Adrenal gland (tissue), 5 donors: ENCODE measurements around the gene TEAD1.

Experiments
- POLR2A ChIP-seq, 2 donors: fragments of 450-650 bp; IDR thresholded peaks; one replicate each; pipeline ENCODE4 v1.6.1; 2017; ENCODE audit warnings: antibody characterized with exemption in 2 of 2, mild to moderate bottlenecking in 2 of 2, moderate library complexity in 1 of 2
- TF ChIP-seq, protein P1 (sequence below), 6 experiments: fragments of 450-650 bp in 4 of 6; fragments of 200-600 bp in 2 of 6; sonication (generic) in 1 of 6; IDR thresholded peaks; 1 replicate in 5 of 6; 2 replicates in 1 of 6; pipeline versions ENCODE4 v1.5.1 to v1.8.0; 2016 to 2021; ENCODE audit warnings: antibody characterized with exemption in 6 of 6, mild to moderate bottlenecking in 2 of 6, moderate library complexity in 1 of 6
- donor health status: DM: no; HTN: no; CAD: no.

DNA sequence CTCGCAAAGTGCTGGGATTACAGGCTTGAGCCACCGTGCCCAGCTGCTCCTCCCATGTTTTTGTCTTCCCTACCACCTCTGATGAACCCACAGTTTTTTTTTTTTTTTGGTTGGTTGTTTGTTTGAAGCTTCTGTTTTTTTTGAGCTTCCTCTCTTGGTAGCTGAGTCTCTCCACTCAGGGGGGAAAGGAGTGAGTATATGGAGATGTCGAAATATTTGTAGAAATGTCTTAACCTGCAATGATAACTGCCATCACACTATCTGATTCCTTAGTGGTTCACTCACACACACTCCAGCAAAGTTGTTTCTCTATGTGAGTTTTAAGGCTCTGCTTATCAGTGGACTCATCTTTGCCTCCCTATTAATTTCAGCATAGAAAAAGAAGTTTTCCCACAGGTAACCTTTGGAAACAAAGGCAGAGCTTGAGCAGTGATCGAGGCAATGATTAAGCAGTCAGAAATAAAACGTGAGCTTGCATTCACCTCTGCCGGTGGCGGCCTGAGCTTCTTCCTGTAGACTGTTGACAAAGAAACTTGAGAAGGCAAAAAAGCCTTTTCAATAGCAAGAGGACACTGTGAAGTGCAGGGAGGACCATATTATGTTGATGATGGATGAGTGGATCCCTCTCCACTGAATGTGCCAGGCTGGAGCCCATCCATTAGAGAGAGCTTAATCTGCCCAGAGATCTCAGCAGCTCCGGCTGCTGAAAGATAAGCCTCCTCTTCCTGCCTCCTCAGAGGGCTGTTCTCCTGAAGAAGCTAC is 305.9 kb downstream of the TEAD1 start:
- TF ChIP-seq, protein P1, sequence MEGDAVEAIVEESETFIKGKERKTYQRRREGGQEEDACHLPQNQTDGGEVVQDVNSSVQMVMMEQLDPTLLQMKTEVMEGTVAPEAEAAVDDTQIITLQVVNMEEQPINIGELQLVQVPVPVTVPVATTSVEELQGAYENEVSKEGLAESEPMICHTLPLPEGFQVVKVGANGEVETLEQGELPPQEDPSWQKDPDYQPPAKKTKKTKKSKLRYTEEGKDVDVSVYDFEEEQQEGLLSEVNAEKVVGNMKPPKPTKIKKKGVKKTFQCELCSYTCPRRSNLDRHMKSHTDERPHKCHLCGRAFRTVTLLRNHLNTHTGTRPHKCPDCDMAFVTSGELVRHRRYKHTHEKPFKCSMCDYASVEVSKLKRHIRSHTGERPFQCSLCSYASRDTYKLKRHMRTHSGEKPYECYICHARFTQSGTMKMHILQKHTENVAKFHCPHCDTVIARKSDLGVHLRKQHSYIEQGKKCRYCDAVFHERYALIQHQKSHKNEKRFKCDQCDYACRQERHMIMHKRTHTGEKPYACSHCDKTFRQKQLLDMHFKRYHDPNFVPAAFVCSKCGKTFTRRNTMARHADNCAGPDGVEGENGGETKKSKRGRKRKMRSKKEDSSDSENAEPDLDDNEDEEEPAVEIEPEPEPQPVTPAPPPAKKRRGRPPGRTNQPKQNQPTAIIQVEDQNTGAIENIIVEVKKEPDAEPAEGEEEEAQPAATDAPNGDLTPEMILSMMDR (IDR thresholded peaks at IDR 0.05), result no peak
- no peak for TF ChIP-seq POLR2A (IDR thresholded peaks at IDR 0.05)
